GM15510 (cell line): ENCODE measurements around the gene AMACR.

Source experiments
- POLR2A ChIP-seq: IDR thresholded peaks from 3 replicates; pipeline ENCODE4 v1.6.1; 2011; ENCODE audit warnings: borderline replicate concordance; ENCODE audit not compliant: insufficient read length; ENCODE audit errors: extremely low read depth

AMACR gene

GRCh38 chr5:33969572-33970452 lies 38.0 kb downstream of the AMACR start:
- TF ChIP-seq POLR2A: no peak

DNA sequence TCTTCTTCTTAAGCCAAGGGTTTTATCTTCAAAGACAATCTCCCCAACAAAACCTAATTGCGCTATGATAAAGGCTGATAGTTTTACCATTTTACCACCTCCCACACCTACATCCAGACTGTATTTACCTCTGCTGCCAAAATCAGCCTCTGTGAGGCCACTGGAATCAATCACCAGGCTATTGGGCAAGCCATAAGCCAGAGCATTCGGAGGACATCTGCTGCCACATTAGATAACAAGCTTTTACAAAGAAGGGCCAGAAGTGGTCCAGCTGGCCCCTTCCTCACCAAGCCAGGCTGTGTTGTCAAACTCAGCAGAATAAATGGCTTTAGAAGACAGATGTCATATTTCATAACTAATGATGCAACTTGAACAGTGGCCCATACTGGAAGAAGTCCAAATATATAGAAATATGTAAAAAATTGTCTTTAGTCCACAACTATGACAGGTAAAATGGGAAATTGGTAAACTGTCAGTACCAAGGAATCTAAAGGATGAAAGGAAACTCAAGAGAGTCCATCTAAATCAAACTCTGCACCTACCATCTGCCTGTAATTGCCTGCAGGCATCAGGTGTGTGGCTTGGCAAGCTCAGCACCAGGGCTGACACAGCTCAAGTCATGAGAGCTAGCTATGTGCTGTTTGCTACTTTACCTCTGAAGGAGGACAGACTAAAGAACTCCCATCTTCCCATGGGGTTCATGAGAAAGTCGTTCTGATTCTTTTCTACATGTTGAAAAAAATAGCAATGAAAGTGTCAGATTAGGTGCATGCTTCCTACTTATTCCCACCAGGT lies 39.4 kb downstream of the AMACR start:
- TF ChIP-seq POLR2A: no peak

GRCh38 chr5:33966805-33967204 lies 41.0 kb downstream of the AMACR start:
- no peak for TF ChIP-seq POLR2A

- TF ChIP-seq POLR2A: no peak
Observed at GRCh38 chr5:33964132-33964700, 43.6 kb downstream of the AMACR start.

DNA sequence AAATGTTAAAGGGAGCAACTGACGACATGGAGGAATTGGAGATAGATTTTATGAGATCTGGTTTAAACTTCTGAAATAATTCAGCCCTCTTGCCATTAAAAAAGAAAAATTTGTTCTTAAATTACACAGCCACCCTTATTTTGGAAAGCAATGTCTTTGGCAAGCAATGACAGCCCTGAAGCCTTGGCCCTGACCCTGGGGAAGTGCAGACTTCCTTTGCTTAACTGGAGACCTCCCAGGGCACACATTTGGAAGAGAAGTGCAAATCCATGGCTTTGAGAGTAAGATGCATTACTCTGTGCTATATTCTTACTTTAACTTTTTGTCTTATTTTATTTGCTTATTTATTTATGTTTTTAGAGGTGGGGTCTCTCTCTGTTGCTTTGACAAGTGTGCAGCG lies 49.7 kb downstream of the AMACR start:
- TF ChIP-seq POLR2A: no peak

DNA sequence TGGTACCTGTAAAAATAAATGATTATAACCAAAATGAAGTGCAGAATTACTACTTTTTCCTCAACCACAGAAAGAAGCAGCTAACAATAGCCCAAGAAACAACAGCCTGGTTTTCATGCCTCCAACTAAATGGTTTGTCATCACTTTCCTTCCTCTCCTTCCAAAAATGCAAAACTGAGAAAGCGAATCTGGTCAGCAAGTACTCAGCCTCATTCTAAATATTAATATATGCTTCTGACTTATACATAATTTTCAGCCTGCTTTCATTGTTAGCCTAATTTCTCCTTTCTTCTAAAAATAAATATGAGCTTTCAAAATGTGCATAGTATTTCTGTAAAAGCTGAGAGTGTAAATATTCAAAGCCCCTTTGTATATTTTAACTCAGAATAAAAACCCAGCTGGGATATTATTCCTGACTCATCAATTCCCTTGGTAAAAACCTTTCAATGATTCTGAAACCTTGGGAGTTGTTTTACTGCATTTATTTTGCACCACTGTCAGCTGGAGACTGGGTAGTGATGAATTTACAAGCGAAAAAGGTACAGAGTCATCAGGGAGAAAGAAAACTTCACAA lies 50.2 kb downstream of the AMACR start:
- TF ChIP-seq POLR2A: no peak

- TF ChIP-seq POLR2A: no peak
Observed at GRCh38 chr5:33944543-33945132, 63.2 kb downstream of the AMACR start.

DNA sequence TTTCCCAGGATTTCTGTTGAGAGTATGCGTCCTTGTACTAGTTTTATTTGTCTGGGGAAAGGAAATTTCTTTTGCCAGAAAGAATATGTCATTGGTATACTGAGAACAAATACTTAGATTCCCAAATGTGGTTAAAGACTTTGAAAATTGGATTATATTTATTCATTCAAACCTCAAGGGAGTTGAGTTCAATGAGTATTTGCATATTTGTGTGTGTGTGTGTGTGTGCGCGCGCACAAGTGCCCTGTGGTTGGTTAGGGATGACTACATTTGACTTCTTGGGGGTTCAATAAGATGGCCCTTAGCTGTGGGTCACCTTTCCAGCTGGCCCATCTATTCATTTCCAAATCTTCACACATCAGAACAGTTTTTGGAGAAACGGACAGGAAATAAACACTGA lies 66.8 kb downstream of the AMACR start:
- no peak for TF ChIP-seq POLR2A

GRCh38 chr5:33939556-33940262 lies 68.1 kb downstream of the AMACR start:
- no peak for TF ChIP-seq POLR2A

GRCh38 chr5:33938881-33939280 lies 69.0 kb downstream of the AMACR start:
- TF ChIP-seq POLR2A: no peak

DNA sequence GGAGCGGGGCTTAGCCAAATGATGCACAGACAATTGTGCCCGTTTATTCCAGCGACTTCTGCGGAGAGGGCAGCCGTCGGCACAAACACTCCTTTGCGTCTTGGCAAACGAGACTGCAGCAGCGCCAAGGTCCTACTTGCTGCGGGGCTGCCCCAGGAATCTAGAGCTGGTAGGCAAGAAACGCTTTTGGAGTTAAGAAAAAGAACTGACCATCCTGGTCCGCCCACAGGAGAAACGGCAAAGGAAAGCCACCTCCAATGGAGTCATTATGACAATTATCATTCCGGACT lies 69.4 kb downstream of the AMACR start:
- no peak for TF ChIP-seq POLR2A

GRCh38 chr5:33937707-33938506 lies 69.9 kb downstream of the AMACR start:
- no peak for TF ChIP-seq POLR2A

DNA sequence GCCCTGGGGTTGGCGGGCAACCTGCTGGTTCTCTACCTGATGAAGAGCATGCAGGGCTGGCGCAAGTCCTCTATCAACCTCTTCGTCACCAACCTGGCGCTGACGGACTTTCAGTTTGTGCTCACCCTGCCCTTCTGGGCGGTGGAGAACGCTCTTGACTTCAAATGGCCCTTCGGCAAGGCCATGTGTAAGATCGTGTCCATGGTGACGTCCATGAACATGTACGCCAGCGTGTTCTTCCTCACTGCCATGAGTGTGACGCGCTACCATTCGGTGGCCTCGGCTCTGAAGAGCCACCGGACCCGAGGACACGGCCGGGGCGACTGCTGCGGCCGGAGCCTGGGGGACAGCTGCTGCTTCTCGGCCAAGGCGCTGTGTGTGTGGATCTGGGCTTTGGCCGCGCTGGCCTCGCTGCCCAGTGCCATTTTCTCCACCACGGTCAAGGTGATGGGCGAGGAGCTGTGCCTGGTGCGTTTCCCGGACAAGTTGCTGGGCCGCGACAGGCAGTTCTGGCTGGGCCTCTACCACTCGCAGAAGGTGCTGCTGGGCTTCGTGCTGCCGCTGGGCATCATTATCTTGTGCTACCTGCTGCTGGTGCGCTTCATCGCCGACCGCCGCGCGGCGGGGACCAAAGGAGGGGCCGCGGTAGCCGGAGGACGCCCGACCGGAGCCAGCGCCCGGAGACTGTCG lies 70.7 kb downstream of the AMACR start:
- no peak for TF ChIP-seq POLR2A
